B cell (primary cell): ENCODE results near the gene RSL1D1. TPM values are rescaled to one million over a fixed set of nuclear protein-coding genes. Genes with fewer than 3 reads are reported as not detected.

ENCODE experiments used
- ATAC-seq: fragments of 200-7000 bp; cut with Tn5 transposase; one replicate; pipeline ENCODE4 v1.10.0; 2021; ENCODE audit warnings: low read depth, mild to moderate bottlenecking, moderate number of reproducible peaks, moderate library complexity
- CTCF ChIA-PET: fragments of 350-600 bp; sonication (Branson Sonifier 250); formaldehyde crosslinking; loops from one replicate; lab custom pipeline; 2021; ENCODE audit warnings: antibody characterized with exemption, inconsistent platforms; lab: Charles Lee
- POLR2A ChIA-PET: fragments of 350-600 bp; sonication (Branson Sonifier 250); formaldehyde crosslinking; loops from one replicate; lab custom pipeline; 2021; ENCODE audit warnings: antibody characterized with exemption; lab: Charles Lee
- DNase-seq: peaks from one replicate; pipeline ENCODE4 v3.0.0; 2013
- H2AFZ ChIP-seq: 2 replicates; pipeline ENCODE4 v1.6.1; 2012; ENCODE audit warnings: mild to moderate bottlenecking, low read depth, low read length; ENCODE audit not compliant: insufficient read depth, poor library complexity, severe bottlenecking
- H3K27ac ChIP-seq, 2 donors: 1 replicate in 1 of 2; 2 replicates in 1 of 2; pipeline ENCODE4 v1.5.1; 2012 to 2013; ENCODE audit warnings: low read length in 2 of 2, mild to moderate bottlenecking in 2 of 2, moderate library complexity in 1 of 2
- H3K27me3 ChIP-seq, 4 experiments: fragments of 200-600 bp in 1 of 4; sonication (generic) in 1 of 4; replicated peaks in 1 of 4; 1 replicate in 2 of 4; 2 replicates in 2 of 4; pipeline versions ENCODE4 v1.6.1 to v1.7.0; 2013 to 2016; ENCODE audit warnings: low read length in 3 of 4, mild to moderate bottlenecking in 2 of 4, mixed read lengths in 1 of 4, moderate library complexity in 1 of 4; ENCODE audit not compliant: insufficient read depth in 4 of 4, control insufficient read depth in 3 of 4; ENCODE audit errors: control extremely low read depth in 1 of 4
- H3K36me3 ChIP-seq, 2 experiments: replicated peaks in 1 of 2; 1 replicate in 1 of 2; 2 replicates in 1 of 2; pipeline versions ENCODE4 v1.6.1 to v1.7.1; 2013; ENCODE audit warnings: low read length in 1 of 2; ENCODE audit not compliant: insufficient read depth in 2 of 2, control insufficient read depth in 1 of 2; ENCODE audit errors: control extremely low read depth in 1 of 2, extremely low read depth in 1 of 2
- H3K4me1 ChIP-seq, 2 donors: fragments of 200-600 bp in 1 of 2; sonication (generic) in 1 of 2; 1 replicate in 1 of 2; 2 replicates in 1 of 2; pipeline versions ENCODE4 v1.5.1 to v1.6.1; 2013 to 2017; ENCODE audit warnings: low read length in 2 of 2; ENCODE audit not compliant: control insufficient read depth in 2 of 2, insufficient read depth in 2 of 2
- H3K4me2 ChIP-seq: replicated peaks from 2 replicates; pipeline ENCODE3; 2012; ENCODE audit warnings: mild to moderate bottlenecking, low read depth, low read length; ENCODE audit not compliant: poor library complexity, severe bottlenecking
- H3K4me3 ChIP-seq, 5 experiments: fragments of 200-600 bp in 1 of 5; sonication (generic) in 1 of 5; 1 replicate in 3 of 5; 2 replicates in 2 of 5; pipeline versions ENCODE4 v1.5.1 to v1.7.0; 2011 to 2016; ENCODE audit warnings: low read length in 4 of 5, mild to moderate bottlenecking in 4 of 5, low read depth in 2 of 5, control low read depth in 1 of 5, moderate library complexity in 1 of 5; ENCODE audit not compliant: insufficient read depth in 1 of 5; ENCODE audit errors: control extremely low read depth in 1 of 5, extremely low read depth in 1 of 5
- H3K79me2 ChIP-seq: fragments of 200-600 bp; sonication (generic); one replicate; pipeline ENCODE4 v1.6.0; 2016; ENCODE audit warnings: low read length; ENCODE audit not compliant: control insufficient read depth, insufficient read depth
- H3K9ac ChIP-seq: fragments of 200-600 bp; sonication (generic); 2 replicates; pipeline ENCODE4 v1.6.1; 2017; ENCODE audit warnings: mild to moderate bottlenecking, low read length, moderate library complexity
- H3K9me3 ChIP-seq, 3 donors: one replicate each; pipeline versions ENCODE4 v1.6.1 to v1.7.1; 2013; ENCODE audit warnings: low read length in 2 of 3; ENCODE audit not compliant: control insufficient read depth in 2 of 3, insufficient read depth in 1 of 3; ENCODE audit errors: control extremely low read depth in 1 of 3
- H4K20me1 ChIP-seq: 2 replicates; pipeline ENCODE4 v1.6.0; 2012; ENCODE audit warnings: mild to moderate bottlenecking, low read length; ENCODE audit not compliant: insufficient read depth, control insufficient read depth, poor library complexity, severe bottlenecking
- H3K27ac Mint-ChIP-seq: one replicate; pipeline ENCODE4 v1.8.0; 2021; ENCODE audit warnings: mixed read lengths
- H3K27me3 Mint-ChIP-seq: one replicate; pipeline ENCODE4 v1.8.0; 2021; ENCODE audit warnings: mixed read lengths
- H3K4me1 Mint-ChIP-seq: one replicate; pipeline ENCODE4 v1.8.0; 2021; ENCODE audit warnings: mixed read lengths
- H3K4me3 Mint-ChIP-seq: one replicate; pipeline ENCODE4 v1.8.0; 2021; ENCODE audit warnings: mixed read lengths
- H3K9me3 Mint-ChIP-seq: one replicate; pipeline ENCODE4 v1.8.0; 2022; ENCODE audit warnings: mixed read lengths; ENCODE audit not compliant: insufficient read depth
- CTCF ChIP-seq: fragments of 200-600 bp; IDR thresholded peaks from one replicate; pipeline ENCODE4 v1.8.0; 2022; ENCODE audit warnings: antibody characterized with exemption, mild to moderate bottlenecking
- EZH2 ChIP-seq: IDR thresholded peaks from 2 replicates; pipeline ENCODE4 v1.6.1; 2012; ENCODE audit warnings: borderline replicate concordance, low read depth, mild to moderate bottlenecking, moderate library complexity, low read length; ENCODE audit not compliant: insufficient read depth, poor library complexity, severe bottlenecking
- intact Hi-C: fragments of 100-400 bp; cut with micrococcal nuclease; formaldehyde crosslinking; loops from one replicate; pipeline ENCODE4 v1.10.0; 2022
- polyA plus RNA-seq: library from polyadenylated mRNA; depleted of rRNA; stranded (reverse); fragments of >200 nt; gene quantifications from 2 replicates; pipeline ENCODE4 v1.2.3, GENCODE V29; 2012
- total RNA-seq, 2 donors: library from RNA; stranded (reverse); fragments of 120-200 nt in 1 of 2; gene quantifications; 1 replicate in 1 of 2; 2 replicates in 1 of 2; pipeline versions ENCODE4 v1.2.3 to v1.2.4, GENCODE V29; 2013 to 2022

RSL1D1 gene
- total and polyA plus RNA-seq, 2 donors (not counting 1 experiment from before 2014, with no cell fraction given): 21.1 to 167 TPM

GRCh38 chr16:11784038-11784369 lies 67.3 kb downstream of the RSL1D1 start:
- Histone ChIP-seq H3K27ac (peak overlapping the region; percentile 98), H2AFZ (no peak overlapping the region), H3K27me3 (no peaks in the 10 kb centered on the region), H3K79me2 (peaks cover 84% of the 10 kb centered on the region), H3K4me3 (peak overlapping the region in 1 of 5 experiments; percentile 57), H3K4me1 (peaks cover 31 to 41% of the 10 kb centered on the region in 2 donors), H3K9me3 (no peaks in the 10 kb centered on the region), H3K9ac (peak overlapping the region; percentile 58), H4K20me1 (no peaks in the 10 kb centered on the region), H3K4me2 (peak overlapping the region; percentile 70), H3K36me3 (peaks cover 5 to 9% of the 10 kb centered on the region in 2 experiments)
- H3K4me3 Mint-ChIP-seq: peak overlapping the region; percentile 93
- CTCF ChIA-PET: interaction anchor here (0.7 to 7.8 kb wide), 5 partner anchors 13 to 829 kb away, joined by 3 to 67 read pairs (median 3); partner anchors contain the start of gene ZC3H7A
- no peak for TF ChIP-seq EZH2
- no peak for TF ChIP-seq CTCF
- H3K27me3 Mint-ChIP-seq: no peaks in the 10 kb centered on the region
- POLR2A ChIA-PET: interaction anchor here (0.9 to 4.8 kb wide), 2 partner anchors 13 to 26 kb away, joined by 4 to 28 read pairs; partner anchors contain the start of gene ZC3H7A
- H3K9me3 Mint-ChIP-seq: no peaks in the 10 kb centered on the region
- intact Hi-C loops: no loop called here
- ATAC-seq (no peak), DNase-seq (no peak)
- H3K4me1 Mint-ChIP-seq: peaks cover 58% of the 10 kb centered on the region
- H3K27ac Mint-ChIP-seq: peak overlapping the region; percentile 98

Other genes with a start within 250 kb of the RSL1D1 start
- gene SNN, start 183.1 kb downstream of the RSL1D1 start, total RNA-seq: 60.8 and 63.3 TPM in 2 replicates
- gene SNN, start 183.1 kb downstream of the RSL1D1 start, polyA plus RNA-seq: 55.4 and 96.2 TPM in 2 replicates
- 49.7 and 50.2 TPM in 2 replicates for gene TXNDC11, start 108.7 kb downstream of the RSL1D1 start, total RNA-seq
- 76.9 and 110 TPM in 2 replicates for gene TXNDC11, start 108.7 kb downstream of the RSL1D1 start, polyA plus RNA-seq
- gene ZC3H7A, start 54.3 kb downstream of the RSL1D1 start, total RNA-seq: 113 and 126 TPM in 2 replicates
- gene ZC3H7A, start 54.3 kb downstream of the RSL1D1 start, polyA plus RNA-seq: 40.8 and 64.7 TPM in 2 replicates
- gene GSPT1, start 64.4 kb upstream of the RSL1D1 start, total RNA-seq: 72.6 and 77.0 TPM in 2 replicates
- 20.6 and 25.2 TPM in 2 replicates for gene GSPT1, start 64.4 kb upstream of the RSL1D1 start, polyA plus RNA-seq
- 36.9 and 38.1 TPM in 2 replicates for gene NPIPB2, start 90.5 kb upstream of the RSL1D1 start, total RNA-seq
- 5.4 and 12.8 TPM in 2 replicates for gene NPIPB2, start 90.5 kb upstream of the RSL1D1 start, polyA plus RNA-seq
- 4.6 and 6.3 TPM in 2 replicates for gene TNFRSF17, start 113.7 kb upstream of the RSL1D1 start, total RNA-seq
- 10.8 and 16.4 TPM in 2 replicates for gene TNFRSF17, start 113.7 kb upstream of the RSL1D1 start, polyA plus RNA-seq
- 236 and 243 TPM in 2 replicates for gene SNX29, start 125.2 kb upstream of the RSL1D1 start, total RNA-seq
- 29.9 and 38.4 TPM in 2 replicates for gene SNX29, start 125.2 kb upstream of the RSL1D1 start, polyA plus RNA-seq